Peyer's patch (tissue), 4 donors: Measurements from ENCODE around the gene BRD9. TPM values are rescaled to one million over a fixed set of nuclear protein-coding genes. Genes with fewer than 3 reads are reported as not detected.
A peak's percentile ranks its signal among the peaks of the same experiment; 100 is the strongest.

Source experiments
- DNase-seq, 3 donors: peaks; one replicate each; pipeline ENCODE4 v3.0.0-alpha.2; 2017 to 2019
- H3K27ac ChIP-seq, 4 donors: fragments of 200-600 bp; sonication (generic); one replicate each; pipeline ENCODE4 v1.5.1; 2016 to 2019
- H3K27me3 ChIP-seq, 2 donors: fragments of 200-600 bp; sonication (generic); one replicate each; pipeline ENCODE4 v1.5.1; 2019
- H3K36me3 ChIP-seq, 3 donors: fragments of 200-600 bp; sonication (generic); one replicate each; pipeline ENCODE4 v1.5.1; 2016 to 2019
- H3K4me1 ChIP-seq, 4 donors: fragments of 200-600 bp; sonication (generic); one replicate each; pipeline ENCODE4 v1.5.1; 2016 to 2019
- H3K4me3 ChIP-seq, 4 donors: fragments of 200-600 bp; sonication (generic); 1 replicate in 3 of 4; 2 replicates in 1 of 4; pipeline ENCODE4 v1.5.1; 2016 to 2019; ENCODE audit warnings: mild to moderate bottlenecking in 1 of 4
- H3K9me3 ChIP-seq, 4 donors: fragments of 200-600 bp; sonication (generic); one replicate each; pipeline ENCODE4 v1.5.1; 2016 to 2019; ENCODE audit warnings: mild to moderate bottlenecking in 1 of 4
- POLR2A ChIP-seq, 2 donors: fragments of 450-650 bp; IDR thresholded peaks; one replicate each; pipeline ENCODE4 v1.5.1; 2017; ENCODE audit warnings: antibody characterized with exemption in 2 of 2, mild to moderate bottlenecking in 2 of 2, moderate library complexity in 2 of 2
- total RNA-seq, 4 donors: library from RNA; depleted of rRNA; stranded (reverse); fragments of >200 nt; gene quantifications; one replicate each; pipeline ENCODE4 v1.1.0, GENCODE V29; 2016
- TF ChIP-seq, protein P1 (sequence below), 6 experiments: fragments of 450-650 bp in 4 of 6; fragments of 200-600 bp in 2 of 6; sonication (generic) in 1 of 6; IDR thresholded peaks; one replicate each; pipeline ENCODE4 v1.5.1; 2017 to 2019; ENCODE audit warnings: antibody characterized with exemption in 6 of 6, mild to moderate bottlenecking in 3 of 6, moderate library complexity in 1 of 6

Gene BRD9
- total RNA-seq, 4 donors from 2014 or later = 36.4 to 90.8 (median 65.4) TPM

GRCh38 chr5:926417-927171, 34.0 kb upstream of the BRD9 start:
- peaks cover 0 to 8% (median 6%) of the 10 kb centered on the region in 4 donors for H3K4me1 ChIP-seq
- peak overlapping the region in 3 of 4 donors; percentile 13 to 46 (median 39) for H3K4me3 ChIP-seq
- no peaks in the 10 kb centered on the region for H3K9me3 ChIP-seq
- no peaks in the 10 kb centered on the region for H3K36me3 ChIP-seq
- no peak for TF ChIP-seq POLR2A (IDR thresholded peaks at IDR 0.05)
- TF ChIP-seq, protein P1, sequence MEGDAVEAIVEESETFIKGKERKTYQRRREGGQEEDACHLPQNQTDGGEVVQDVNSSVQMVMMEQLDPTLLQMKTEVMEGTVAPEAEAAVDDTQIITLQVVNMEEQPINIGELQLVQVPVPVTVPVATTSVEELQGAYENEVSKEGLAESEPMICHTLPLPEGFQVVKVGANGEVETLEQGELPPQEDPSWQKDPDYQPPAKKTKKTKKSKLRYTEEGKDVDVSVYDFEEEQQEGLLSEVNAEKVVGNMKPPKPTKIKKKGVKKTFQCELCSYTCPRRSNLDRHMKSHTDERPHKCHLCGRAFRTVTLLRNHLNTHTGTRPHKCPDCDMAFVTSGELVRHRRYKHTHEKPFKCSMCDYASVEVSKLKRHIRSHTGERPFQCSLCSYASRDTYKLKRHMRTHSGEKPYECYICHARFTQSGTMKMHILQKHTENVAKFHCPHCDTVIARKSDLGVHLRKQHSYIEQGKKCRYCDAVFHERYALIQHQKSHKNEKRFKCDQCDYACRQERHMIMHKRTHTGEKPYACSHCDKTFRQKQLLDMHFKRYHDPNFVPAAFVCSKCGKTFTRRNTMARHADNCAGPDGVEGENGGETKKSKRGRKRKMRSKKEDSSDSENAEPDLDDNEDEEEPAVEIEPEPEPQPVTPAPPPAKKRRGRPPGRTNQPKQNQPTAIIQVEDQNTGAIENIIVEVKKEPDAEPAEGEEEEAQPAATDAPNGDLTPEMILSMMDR (IDR thresholded peaks at IDR 0.05) = peak in 3 of 6 experiments; percentile 15 to 29 (median 29)
- DNase-seq = no peak
- no peak overlapping the region for H3K27ac ChIP-seq
- H3K27me3 ChIP-seq = no peaks in the 10 kb centered on the region

DNA sequence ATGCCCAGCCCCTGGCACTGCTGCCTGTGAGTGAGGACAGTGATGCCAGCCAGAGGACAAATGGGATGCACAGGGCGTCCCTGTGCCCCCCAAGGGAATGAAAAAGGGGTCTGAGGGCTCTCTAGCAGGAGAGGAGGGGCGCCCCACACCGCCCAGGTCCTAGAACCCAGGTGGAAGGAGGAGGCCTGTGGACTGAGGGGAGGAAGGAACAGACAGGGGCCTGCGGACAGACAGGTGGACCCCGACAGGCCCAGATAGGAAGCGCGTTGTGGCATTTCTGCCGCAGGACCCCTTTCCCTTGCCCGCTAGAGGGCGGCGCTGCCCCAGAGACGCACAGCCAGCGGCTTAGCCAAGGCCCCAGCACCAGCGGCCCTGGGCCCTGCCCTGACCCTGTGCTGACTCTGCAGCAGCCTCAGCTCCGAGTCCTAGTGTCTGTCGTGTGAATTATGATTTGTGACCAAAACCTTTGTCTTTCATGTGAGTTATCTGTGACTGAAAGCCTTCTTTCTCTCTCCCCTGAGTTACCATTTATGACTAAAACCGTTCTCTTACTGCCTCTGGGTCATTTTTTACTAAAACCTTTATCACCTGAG, 30.8 kb upstream of the BRD9 start:
- Histone ChIP-seq H3K9me3 (no peaks in the 10 kb centered on the region), H3K27ac (no peak overlapping the region), H3K4me1 (peaks cover 0 to 8% (median 6%) of the 10 kb centered on the region in 4 donors), H3K36me3 (no peaks in the 10 kb centered on the region), H3K27me3 (no peaks in the 10 kb centered on the region), H3K4me3 (no peak overlapping the region)
- peak; percentile 53 to 87 (median 86) for DNase-seq
- TF ChIP-seq, protein P1 (IDR thresholded peaks at IDR 0.05) = peak; percentile 34 to 88 (median 78)
- no peak for TF ChIP-seq POLR2A (IDR thresholded peaks at IDR 0.05)

DNA sequence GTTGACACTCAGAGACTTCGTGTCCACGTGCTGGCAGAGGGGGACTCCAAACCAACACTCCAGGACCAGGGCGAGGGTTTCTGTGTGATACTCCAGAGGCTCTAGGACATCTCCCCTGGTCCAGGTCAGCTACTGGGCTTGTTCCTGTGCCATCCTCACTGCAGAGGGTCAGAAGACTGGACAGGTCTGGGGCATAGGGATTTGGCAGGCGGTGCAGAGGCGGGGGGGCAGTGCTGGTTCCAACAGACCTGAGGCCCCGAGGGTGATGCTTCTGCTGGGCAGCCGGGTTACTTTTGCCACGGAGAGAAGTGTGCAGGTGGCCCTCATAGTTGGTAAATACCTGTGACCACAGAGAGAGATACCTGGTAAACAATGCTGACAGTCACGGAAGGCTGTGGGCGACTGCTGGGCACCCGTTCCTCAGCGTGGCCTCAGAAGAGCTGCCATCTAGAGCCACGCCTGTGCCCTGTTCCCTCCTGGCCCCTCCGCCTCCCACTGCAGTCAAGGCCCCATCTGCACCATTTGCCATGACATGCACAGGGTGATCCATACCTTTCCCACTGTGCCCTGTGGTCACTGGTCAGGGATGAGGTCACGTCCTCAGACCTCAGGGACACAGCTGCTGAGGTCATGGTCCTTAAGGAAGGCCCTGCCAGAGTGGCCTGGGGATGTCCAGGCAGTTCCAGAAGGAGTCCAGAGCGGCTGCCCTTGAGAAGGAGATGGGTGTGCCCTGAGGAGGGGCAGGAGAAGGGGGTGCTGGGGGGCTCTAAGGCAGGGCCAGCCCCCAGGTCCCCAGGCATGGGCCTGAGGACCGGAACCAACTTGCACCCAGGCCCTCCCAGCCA, 30.1 kb upstream of the BRD9 start:
- Histone ChIP-seq H3K4me3 (no peak overlapping the region), H3K36me3 (no peaks in the 10 kb centered on the region), H3K4me1 (peaks cover 0 to 8% (median 6%) of the 10 kb centered on the region in 4 donors), H3K27me3 (no peaks in the 10 kb centered on the region), H3K27ac (no peak overlapping the region), H3K9me3 (no peaks in the 10 kb centered on the region)
- peak in 1 of 3 donors; percentile 35 for DNase-seq
- no peak for TF ChIP-seq POLR2A (IDR thresholded peaks at IDR 0.05)
- TF ChIP-seq, protein P1 (IDR thresholded peaks at IDR 0.05) = no peak

DNA sequence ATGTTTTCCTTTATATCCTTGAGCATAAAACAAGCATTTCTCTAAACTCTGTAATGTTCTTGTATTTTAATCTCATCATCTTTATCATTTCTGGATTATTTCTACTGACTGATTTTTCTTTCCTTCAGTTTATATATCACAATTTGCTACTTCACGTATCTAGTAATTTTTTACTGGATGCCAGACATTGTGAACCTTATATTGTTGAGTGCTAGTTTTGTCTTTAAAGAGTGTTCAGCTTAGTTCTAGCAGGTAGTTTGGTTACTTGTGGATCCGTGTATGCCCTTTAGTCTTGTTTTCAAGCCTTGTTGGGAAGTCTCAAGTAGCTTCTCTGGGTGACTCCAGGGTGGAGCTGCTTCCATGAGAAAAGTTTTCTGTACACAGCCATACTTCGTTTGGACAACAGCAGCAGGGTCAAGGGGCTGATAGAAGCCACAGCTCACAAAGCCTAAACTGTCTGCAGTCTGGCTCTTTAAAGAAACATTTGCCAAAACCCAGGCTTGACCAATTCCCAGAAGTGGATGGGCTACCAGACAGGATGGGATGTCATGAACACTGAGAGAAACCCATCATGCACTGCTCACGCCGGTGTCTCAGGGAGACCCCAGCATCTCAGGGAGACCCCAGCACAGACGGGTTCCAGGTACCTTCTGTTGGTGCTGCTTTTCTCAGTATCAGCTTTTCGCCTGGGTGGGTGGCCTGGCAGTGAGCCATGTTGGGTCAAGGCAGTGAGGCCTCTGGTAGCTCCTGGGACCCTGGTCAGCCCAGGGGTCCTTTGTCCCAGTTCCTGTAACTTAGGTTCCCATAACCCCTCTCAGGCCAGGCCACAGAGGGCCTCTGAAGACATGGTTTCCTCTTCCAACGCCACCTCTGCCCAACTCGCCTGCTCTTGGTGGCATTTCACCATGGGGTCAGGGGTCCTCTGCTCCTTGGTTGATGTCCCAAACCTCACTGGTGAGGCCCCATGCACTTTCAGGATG, 29.1 kb upstream of the BRD9 start:
- no peaks in the 10 kb centered on the region for H3K36me3 ChIP-seq
- no peak overlapping the region for H3K27ac ChIP-seq
- H3K4me3 ChIP-seq = no peak overlapping the region
- H3K9me3 ChIP-seq = no peaks in the 10 kb centered on the region
- DNase-seq = peak in 1 of 3 donors; percentile 43
- peaks cover 0 to 5% (median 2%) of the 10 kb centered on the region in 4 donors for H3K4me1 ChIP-seq
- no peak for TF ChIP-seq POLR2A (IDR thresholded peaks at IDR 0.05)
- TF ChIP-seq, protein P1 (IDR thresholded peaks at IDR 0.05) = no peak
- H3K27me3 ChIP-seq = no peaks in the 10 kb centered on the region
